Ovary (tissue), 9 donors: ENCODE results near the gene ANKK1. TPM values are rescaled to one million over a fixed set of nuclear protein-coding genes. Genes with fewer than 3 reads are reported as not detected.

Experiments used
- DNase-seq, 5 donors: peaks; one replicate each; pipeline ENCODE4 v3.0.0-alpha.2; 2019 to 2020
- H3K27ac ChIP-seq, 2 donors: fragments of 200-600 bp; one replicate each; pipeline versions ENCODE4 v1.5.1 to v1.8.0; 2019 to 2022
- H3K27me3 ChIP-seq: fragments of 200-600 bp; one replicate; pipeline ENCODE4 v1.8.0; 2022
- H3K36me3 ChIP-seq: fragments of 200-600 bp; sonication (generic); one replicate; pipeline ENCODE4 v1.5.1; 2019
- H3K4me1 ChIP-seq: one replicate; pipeline ENCODE4 v1.8.1; 2013; ENCODE audit warnings: mild to moderate bottlenecking, moderate library complexity; ENCODE audit not compliant: insufficient read depth
- H3K4me3 ChIP-seq: fragments of 200-600 bp; sonication (generic); one replicate; pipeline ENCODE4 v1.5.1; 2017
- H3K9me3 ChIP-seq, 2 donors: fragments of 200-600 bp in 1 of 2; sonication (generic) in 1 of 2; one replicate each; pipeline versions ENCODE4 v1.5.1 to v1.8.1; 2013 to 2019; ENCODE audit warnings: mild to moderate bottlenecking in 1 of 2, moderate library complexity in 1 of 2
- EP300 ChIP-seq: sonication (generic); formaldehyde crosslinking; IDR thresholded peaks from one replicate; pipeline ENCODE4 v1.6.1; 2017; ENCODE audit warnings: antibody characterized with exemption
- POLR2A ChIP-seq: fragments of 450-650 bp; IDR thresholded peaks from one replicate; pipeline ENCODE4 v1.6.1; 2017; ENCODE audit warnings: antibody characterized with exemption, mild to moderate bottlenecking, moderate library complexity
- WGBS, 3 donors: extraction: QIAGEN DNeasy Blood & Tissue Kit in 1 of 3; methylation state at CpG; one replicate each; pipeline versions ENCODE4 v1.1.5 to v1.1.7; 2013 to 2017; 5-methylcytosine and 5-hydroxymethylcytosine counted together
- intact Hi-C, 4 donors: fragments of 100-400 bp; cut with DNase I; formaldehyde crosslinking; loops; one replicate each; pipeline versions ENCODE4 v1.11.0 to v1.15.1; 2022 to 2023
- polyA plus RNA-seq, 2 donors: library from polyadenylated mRNA; stranded (reverse); fragments of 200-250 nt in 1 of 2; fragments of 350-450 nt in 1 of 2; fragmentation: Illumina TruSeq in 1 of 2; extraction: RNeasy Lipid Tissue Mini Kit (QIAGEN cat#74804) in 1 of 2; gene quantifications; one replicate each; pipeline ENCODE4 v1.2.3, GENCODE V29; 2013 to 2014
- total RNA-seq, 7 donors: library from RNA; depleted of rRNA in 2 of 7; stranded (reverse); fragments of >200 nt in 2 of 7; fragmentation: NEBNext Ultra II Directional in 3 of 7; extraction: Animal tissue kit (Norgen Biotek cat#: 25700) in 3 of 7; gene quantifications; one replicate each; pipeline versions ENCODE4 v1.1.0 to v1.2.4, GENCODE V29; 2016 to 2023
- TF ChIP-seq, protein P1 (sequence below), 3 donors: fragments of 450-650 bp in 2 of 3; fragments of 200-600 bp in 1 of 3; IDR thresholded peaks; one replicate each; pipeline versions ENCODE4 v1.5.1 to v1.8.0; 2016 to 2022; ENCODE audit warnings: antibody characterized with exemption in 3 of 3, mild to moderate bottlenecking in 1 of 3
- donor health status: DM: no; HTN: no; CAD: no; lungs with moderate emphysema.
- donor health status: DM: no; HTN: no; CAD: no.
- donor health status: Bipolar disorder and iron deficiency.
- donor health status: DM: yes; HTN: yes; CAD: no.
- donor health status: DM: no; HTN: no; CAD: no.
- donor health status: DM: yes; HTN: yes; CAD: no.

The ANKK1 gene
- total and polyA plus RNA-seq, 9 donors: 0.34 to 2.4 (median 0.63) TPM; not detected in 1

DNA sequence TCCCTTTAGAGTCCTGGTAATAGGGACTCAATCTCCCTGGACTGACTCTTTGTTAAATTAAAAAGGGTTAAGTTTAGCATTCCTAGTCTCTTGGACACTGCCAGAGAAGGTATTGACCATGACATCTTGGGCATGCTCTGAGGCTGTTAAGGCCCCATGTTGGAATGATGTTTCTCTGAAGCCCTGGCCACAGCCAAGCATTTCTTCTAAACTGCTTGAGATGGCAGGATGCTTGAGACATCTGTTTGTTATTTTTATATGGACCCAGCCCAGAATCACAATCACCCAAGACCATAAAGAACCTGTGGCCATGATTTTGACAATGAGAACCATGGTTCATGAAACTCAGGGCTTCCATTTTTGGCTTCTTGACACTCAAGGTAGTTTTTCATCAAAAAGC, 5.5 kb upstream of the ANKK1 start:
- DNase-seq: no peak
- Histone ChIP-seq H3K27ac (no peak overlapping the region), H3K9me3 (no peaks in the 10 kb centered on the region), H3K36me3 (no peaks in the 10 kb centered on the region), H3K27me3 (no peaks in the 10 kb centered on the region), H3K4me1 (no peaks in the 10 kb centered on the region), H3K4me3 (no peak overlapping the region)
- intact Hi-C loops: no loop called here
- TF ChIP-seq, protein P1, sequence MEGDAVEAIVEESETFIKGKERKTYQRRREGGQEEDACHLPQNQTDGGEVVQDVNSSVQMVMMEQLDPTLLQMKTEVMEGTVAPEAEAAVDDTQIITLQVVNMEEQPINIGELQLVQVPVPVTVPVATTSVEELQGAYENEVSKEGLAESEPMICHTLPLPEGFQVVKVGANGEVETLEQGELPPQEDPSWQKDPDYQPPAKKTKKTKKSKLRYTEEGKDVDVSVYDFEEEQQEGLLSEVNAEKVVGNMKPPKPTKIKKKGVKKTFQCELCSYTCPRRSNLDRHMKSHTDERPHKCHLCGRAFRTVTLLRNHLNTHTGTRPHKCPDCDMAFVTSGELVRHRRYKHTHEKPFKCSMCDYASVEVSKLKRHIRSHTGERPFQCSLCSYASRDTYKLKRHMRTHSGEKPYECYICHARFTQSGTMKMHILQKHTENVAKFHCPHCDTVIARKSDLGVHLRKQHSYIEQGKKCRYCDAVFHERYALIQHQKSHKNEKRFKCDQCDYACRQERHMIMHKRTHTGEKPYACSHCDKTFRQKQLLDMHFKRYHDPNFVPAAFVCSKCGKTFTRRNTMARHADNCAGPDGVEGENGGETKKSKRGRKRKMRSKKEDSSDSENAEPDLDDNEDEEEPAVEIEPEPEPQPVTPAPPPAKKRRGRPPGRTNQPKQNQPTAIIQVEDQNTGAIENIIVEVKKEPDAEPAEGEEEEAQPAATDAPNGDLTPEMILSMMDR (IDR thresholded peaks at IDR 0.05): no peak
- TF ChIP-seq EP300 (no peak), POLR2A (no peak)

- H3K27ac ChIP-seq: no peak overlapping the region
- TF ChIP-seq, protein P1 (IDR thresholded peaks at IDR 0.05): no peak
- TF ChIP-seq POLR2A (no peak), EP300 (no peak)
Observed at GRCh38 chr11:113384551-113384950, 3.0 kb upstream of the ANKK1 start.

GRCh38 chr11:113385749-113386148, 1.8 kb upstream of the ANKK1 start:
- DNase-seq: no peak
- TF ChIP-seq, protein P1 (IDR thresholded peaks at IDR 0.05): no peak
- no peak for TF ChIP-seq EP300
- TF ChIP-seq POLR2A: no peak
- intact Hi-C loops: no loop called here
- H3K9me3 ChIP-seq: no peaks in the 10 kb centered on the region
- no peak overlapping the region for H3K27ac ChIP-seq
- H3K4me3 ChIP-seq: no peak overlapping the region
- WGBS, 3 donors: 95 to 96% (median 96%) methylated on average over 3 of the region's 3 CpGs
- no peaks in the 10 kb centered on the region for H3K36me3 ChIP-seq
- H3K27me3 ChIP-seq: no peaks in the 10 kb centered on the region
- peaks cover 3% of the 10 kb centered on the region for H3K4me1 ChIP-seq

More at GRCh38 chr11:113384551-113384950, 3.0 kb upstream of the ANKK1 start:
- no peak overlapping the region for H3K4me3 ChIP-seq
- intact Hi-C loops: no loop called here
- H3K4me1 ChIP-seq: peaks cover 3% of the 10 kb centered on the region
- no peaks in the 10 kb centered on the region for H3K27me3 ChIP-seq
- DNase-seq: no peak
- no peaks in the 10 kb centered on the region for H3K36me3 ChIP-seq
- H3K9me3 ChIP-seq: no peaks in the 10 kb centered on the region
- WGBS, 3 donors: 26 to 30% (median 29%) methylated on average over 3 of the region's 3 CpGs

DNA sequence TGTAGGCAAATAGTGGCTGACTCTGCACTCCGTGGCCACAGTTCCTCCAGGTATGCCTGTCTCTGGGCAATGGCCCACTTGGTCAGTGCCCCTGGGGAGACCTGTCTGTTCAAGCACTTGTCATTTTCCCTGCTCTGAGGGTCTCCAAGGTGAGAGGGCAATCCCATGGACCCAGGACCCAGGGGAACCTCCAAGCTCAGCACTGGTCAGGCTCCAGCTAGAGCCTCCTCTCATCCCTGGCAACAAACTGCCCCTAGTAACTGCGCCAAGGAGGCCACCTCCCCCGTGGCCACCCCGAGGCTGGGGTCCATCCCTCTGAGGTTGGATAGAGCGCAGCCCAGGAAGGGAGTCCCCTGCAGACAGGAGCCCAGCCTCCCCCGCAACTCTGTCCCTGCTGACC, 713 bp upstream of the ANKK1 start:
- DNase-seq: no peak
- Histone ChIP-seq H3K4me3 (no peak overlapping the region), H3K27ac (no peak overlapping the region), H3K4me1 (peaks cover 3% of the 10 kb centered on the region), H3K27me3 (no peaks in the 10 kb centered on the region), H3K9me3 (no peaks in the 10 kb centered on the region), H3K36me3 (no peaks in the 10 kb centered on the region)
- TF ChIP-seq EP300: no peak
- no peak for TF ChIP-seq POLR2A
- TF ChIP-seq, protein P1 (IDR thresholded peaks at IDR 0.05): no peak
- intact Hi-C loops: no loop called here
- 71 to 78% (median 78%) methylated on average over 6 of the region's 6 CpGs for WGBS, 3 donors
